GM18951 (cell line): ENCODE data around the gene SLC35B2.
"Not testable (repeated sequence)": the region's sequence is repeated elsewhere in the genome, so short reads cannot be mapped to it uniquely, and the experiment has no call there.

Experiments
- POLR2A ChIP-seq: IDR thresholded peaks from 4 replicates; pipeline ENCODE4 v1.6.1; 2011; ENCODE audit warnings: mild to moderate bottlenecking; ENCODE audit not compliant: insufficient read length, insufficient read depth; ENCODE audit errors: extremely low read depth
- in situ Hi-C: fragments of 300-500 bp; cut with MboI; formaldehyde crosslinking; loops from one replicate; pipeline ENCODE4 v1.12.0; 2022; ENCODE audit warnings: low sequenced_read_pairs, mixed read lengths, inconsistent platforms; ENCODE audit not compliant: unreplicated experiment

The SLC35B2 gene

GRCh38 chr6:44238687-44239350 is 18.5 kb downstream of the SLC35B2 start:
- no peak for TF ChIP-seq POLR2A

GRCh38 chr6:44237813-44238433 is 19.4 kb downstream of the SLC35B2 start:
- in situ Hi-C loops = loop anchor here (5.0 kb wide), 1 partner anchor 66 kb away; no protein-coding TSS in a partner anchor
- TF ChIP-seq POLR2A = peak; percentile 55

More at GRCh38 chr6:44238687-44239350, 18.5 kb downstream of the SLC35B2 start:
- in situ Hi-C loops = loop anchor here (5.0 kb wide), 1 partner anchor 67 kb away; no protein-coding TSS in a partner anchor

GRCh38 chr6:44237021-44237812 is 20.1 kb downstream of the SLC35B2 start:
- no peak for TF ChIP-seq POLR2A
- in situ Hi-C loops = loop anchor here (5.0 kb wide), 1 partner anchor 65 kb away; no protein-coding TSS in a partner anchor

- in situ Hi-C loops = loop anchor here (5.0 kb wide), 1 partner anchor 64 kb away; no protein-coding TSS in a partner anchor
- no peak for TF ChIP-seq POLR2A
Observed at GRCh38 chr6:44235891-44236516, 21.3 kb downstream of the SLC35B2 start.

- no peak for TF ChIP-seq POLR2A
- in situ Hi-C loops = loop anchor here (5.0 kb wide), 1 partner anchor 63 kb away; no protein-coding TSS in a partner anchor
Observed at GRCh38 chr6:44235269-44235668, 22.1 kb downstream of the SLC35B2 start.

- no peak for TF ChIP-seq POLR2A
- in situ Hi-C loops = loop anchor here (5.0 kb wide), 1 partner anchor 62 kb away; no protein-coding TSS in a partner anchor
Observed at GRCh38 chr6:44234101-44235025, 23.0 kb downstream of the SLC35B2 start.

- in situ Hi-C loops = no loop called here
- no peak for TF ChIP-seq POLR2A
Observed at GRCh38 chr6:44233567-44234100, 23.7 kb downstream of the SLC35B2 start.

GRCh38 chr6:44232676-44233566 is 24.4 kb downstream of the SLC35B2 start:
- in situ Hi-C loops = no loop called here

GRCh38 chr6:44231426-44231825 is 25.9 kb downstream of the SLC35B2 start:
- in situ Hi-C loops = not testable (repeated sequence)

More at GRCh38 chr6:44232676-44233566, 24.4 kb downstream of the SLC35B2 start:
- TF ChIP-seq POLR2A = no peak

GRCh38 chr6:44230034-44230675 is 27.2 kb downstream of the SLC35B2 start:
- no peak for TF ChIP-seq POLR2A
- in situ Hi-C loops = no loop called here
